Neuronal stem cell (in vitro differentiated cells): ENCODE data around the gene ATP5ME.
A peak's percentile ranks its signal among the peaks of the same experiment; 100 is the strongest.
"Not testable (repeated sequence)": the region's sequence is repeated elsewhere in the genome, so short reads cannot be mapped to it uniquely, and the experiment has no call there.

Source experiments
- DNase-seq: peaks from one replicate; pipeline ENCODE4 v3.0.0-alpha.2; 2013; ENCODE audit warnings: low spot score
- H2AFZ ChIP-seq: one replicate; pipeline ENCODE4 v1.6.1; 2013; ENCODE audit warnings: mild to moderate bottlenecking, low read length, inconsistent platforms
- H2AK5ac ChIP-seq: 2 replicates; pipeline ENCODE4 v1.6.1; 2013; ENCODE audit warnings: low read depth, mild to moderate bottlenecking, inconsistent platforms, low read length, moderate library complexity, mixed read lengths
- H2BK120ac ChIP-seq: 2 replicates; pipeline ENCODE4 v1.6.1; 2013; ENCODE audit warnings: low read depth, mild to moderate bottlenecking, inconsistent platforms, low read length, moderate library complexity, mixed read lengths
- H2BK12ac ChIP-seq: one replicate; pipeline ENCODE4 v1.6.1; 2013; ENCODE audit warnings: low read length, inconsistent platforms
- H2BK15ac ChIP-seq: 2 replicates; pipeline ENCODE4 v1.6.1; 2013; ENCODE audit warnings: mild to moderate bottlenecking, low read length, inconsistent platforms, mixed read lengths
- H2BK5ac ChIP-seq: one replicate; pipeline ENCODE4 v1.6.1; 2013; ENCODE audit warnings: inconsistent platforms, mild to moderate bottlenecking, low read length, moderate library complexity
- H3K14ac ChIP-seq: one replicate; pipeline ENCODE4 v1.6.1; 2013; ENCODE audit warnings: low read length, inconsistent platforms
- H3K18ac ChIP-seq: 2 replicates; pipeline ENCODE4 v1.6.1; 2013; ENCODE audit warnings: low read length, inconsistent platforms
- H3K23ac ChIP-seq: 2 replicates; pipeline ENCODE4 v1.6.1; 2013; ENCODE audit warnings: low read depth, mild to moderate bottlenecking, mixed read lengths, low read length, inconsistent platforms; ENCODE audit not compliant: poor library complexity
- H3K27ac ChIP-seq: replicated peaks from 3 replicates; pipeline ENCODE4 v1.5.1; 2013; ENCODE audit warnings: low read length, inconsistent platforms
- H3K27me3 ChIP-seq, 3 experiments: 2 replicates each; pipeline ENCODE4 v1.6.1; 2013; ENCODE audit warnings: low read length in 3 of 3, mild to moderate bottlenecking in 2 of 3, inconsistent platforms in 1 of 3, low read depth in 1 of 3, mixed read lengths in 1 of 3, moderate library complexity in 1 of 3; ENCODE audit not compliant: control insufficient read depth in 3 of 3, insufficient read depth in 3 of 3
- H3K36me3 ChIP-seq, 2 donors: replicated peaks in 1 of 2; 2 replicates each; pipeline ENCODE4 v1.6.1; 2013; ENCODE audit warnings: low read length in 2 of 2; ENCODE audit not compliant: control insufficient read depth in 2 of 2, insufficient read depth in 2 of 2
- H3K4ac ChIP-seq: 2 replicates; pipeline ENCODE4 v1.6.1; 2013; ENCODE audit warnings: inconsistent platforms, mild to moderate bottlenecking, low read length, moderate library complexity
- H3K4me1 ChIP-seq, 2 donors: 1 replicate in 1 of 2; 2 replicates in 1 of 2; pipeline ENCODE4 v1.6.1; 2013; ENCODE audit warnings: low read length in 2 of 2, low read depth in 1 of 2; ENCODE audit not compliant: control insufficient read depth in 2 of 2, insufficient read depth in 1 of 2
- H3K4me2 ChIP-seq: one replicate; pipeline ENCODE4 v1.6.1; 2013; ENCODE audit warnings: mild to moderate bottlenecking, low read length, inconsistent platforms; ENCODE audit not compliant: insufficient read depth, poor library complexity, severe bottlenecking
- H3K4me3 ChIP-seq, 2 donors: 2 replicates each; pipeline ENCODE4 v1.5.1; 2013; ENCODE audit warnings: low read length in 2 of 2, mild to moderate bottlenecking in 2 of 2, inconsistent platforms in 1 of 2, moderate library complexity in 1 of 2
- H3K79me1 ChIP-seq: one replicate; pipeline ENCODE4 v1.6.1; 2013; ENCODE audit warnings: low read depth, mild to moderate bottlenecking, inconsistent platforms, low read length, moderate library complexity
- H3K9ac ChIP-seq: one replicate; pipeline ENCODE4 v1.6.1; 2013; ENCODE audit warnings: mild to moderate bottlenecking, low read depth, low read length, inconsistent platforms; ENCODE audit not compliant: poor library complexity
- H3K9me3 ChIP-seq, 2 donors: replicated peaks in 1 of 2; 2 replicates each; pipeline versions ENCODE3 to v1.6.1; 2013; ENCODE audit warnings: low read length in 2 of 2, mild to moderate bottlenecking in 2 of 2, inconsistent platforms in 1 of 2, low read depth in 1 of 2, mixed read lengths in 1 of 2, moderate library complexity in 1 of 2; ENCODE audit not compliant: control insufficient read depth in 2 of 2, insufficient read depth in 1 of 2
- H4K8ac ChIP-seq: one replicate; pipeline ENCODE4 v1.6.1; 2013; ENCODE audit warnings: low read depth, mild to moderate bottlenecking, inconsistent platforms, low read length, moderate library complexity
- H4K91ac ChIP-seq: one replicate; pipeline ENCODE4 v1.6.1; 2013; ENCODE audit warnings: low read length, low read depth, mild to moderate bottlenecking, inconsistent platforms; ENCODE audit not compliant: poor library complexity
- WGBS, 2 donors: extraction: QIAGEN DNeasy Blood & Tissue Kit; methylation state at CpG; one replicate each; pipeline ENCODE4 v1.1.7; 2013; ENCODE audit warnings: missing lambda C conversion rate in 2 of 2, mixed read lengths in 1 of 2; ENCODE audit not compliant: insufficient read length in 2 of 2, insufficient replicate concordance in 1 of 2; ENCODE audit errors: extremely low coverage in 2 of 2; 5-methylcytosine and 5-hydroxymethylcytosine counted together

Gene ATP5ME

GRCh38 chr4:635851-636627, 38.0 kb downstream of the ATP5ME start:
- H3K18ac ChIP-seq: peak overlapping the region; percentile 38
- no CpG with 5 or more reads among the region's 22 CpGs for WGBS, 2 donors
- H3K79me1 ChIP-seq: peaks cover 2% of the 10 kb centered on the region
- H2BK15ac ChIP-seq: peak overlapping the region; percentile 11
- no peak overlapping the region for H2AFZ ChIP-seq
- no peak overlapping the region for H4K8ac ChIP-seq
- no peak overlapping the region for H2BK12ac ChIP-seq
- H3K36me3 ChIP-seq: no peaks in the 10 kb centered on the region
- H3K14ac ChIP-seq: peak overlapping the region; percentile 82
- peaks cover 6 to 11% of the 10 kb centered on the region in 2 donors for H3K9me3 ChIP-seq
- DNase-seq: no peak
- peak overlapping the region; percentile 30 for H4K91ac ChIP-seq
- no peak overlapping the region for H3K4me2 ChIP-seq
- no peak overlapping the region for H2BK120ac ChIP-seq
- H3K4me1 ChIP-seq: peaks cover 0 to 3% of the 10 kb centered on the region in 2 donors
- H3K9ac ChIP-seq: peak overlapping the region; percentile 84
- no peak overlapping the region for H3K4ac ChIP-seq
- H3K27ac ChIP-seq: no peak overlapping the region
- H3K27me3 ChIP-seq: peaks cover 0 to 4% (median 0%) of the 10 kb centered on the region in 3 experiments
- H3K23ac ChIP-seq: peak overlapping the region; percentile 85
- no peak overlapping the region for H2BK5ac ChIP-seq
- peak overlapping the region; percentile 88 for H2AK5ac ChIP-seq
- no peak overlapping the region for H3K4me3 ChIP-seq

DNA sequence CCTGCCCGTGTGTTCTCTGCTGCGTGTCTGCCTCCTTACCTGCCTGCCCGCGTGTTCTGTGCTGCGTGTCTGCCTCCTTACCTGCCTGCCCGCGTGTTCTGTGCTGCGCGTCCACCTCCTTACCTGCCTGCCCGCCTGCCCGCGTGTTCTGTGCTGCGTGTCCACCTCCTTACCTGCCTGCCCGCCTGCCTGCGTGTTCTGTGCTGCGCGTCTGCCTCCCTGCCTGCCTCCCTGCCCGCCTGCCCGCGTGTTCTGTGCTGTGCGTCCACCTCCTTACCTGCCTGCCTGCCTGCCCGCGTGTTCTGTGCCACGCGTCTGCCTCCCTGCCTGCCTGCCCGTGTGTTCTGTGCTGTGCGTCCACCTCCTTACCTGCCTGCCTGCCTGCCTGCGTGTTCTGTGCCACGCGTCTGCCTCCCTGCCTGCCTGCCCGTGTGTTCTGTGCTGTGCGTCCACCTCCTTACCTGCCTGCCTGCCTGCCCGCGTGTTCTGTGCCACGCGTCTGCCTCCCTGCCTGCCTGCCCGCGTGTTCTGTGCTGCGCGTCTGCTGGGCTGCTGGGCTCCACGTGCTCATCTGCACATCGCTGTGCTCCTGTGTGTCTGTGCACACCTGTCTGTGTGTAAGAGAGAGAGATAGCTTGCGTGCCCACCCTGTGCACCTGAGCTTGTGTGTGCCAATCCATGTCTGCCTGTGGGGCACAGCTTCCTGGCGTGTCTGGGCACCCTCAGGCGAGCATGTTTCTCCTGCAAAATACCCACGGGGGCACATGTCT, 38.8 kb downstream of the ATP5ME start:
- not testable (repeated sequence) for H4K91ac ChIP-seq, H3K18ac ChIP-seq, DNase-seq, H2AFZ ChIP-seq, H3K36me3 ChIP-seq, H3K4me1 ChIP-seq, H3K4me2 ChIP-seq, H3K4me3 ChIP-seq, H3K4ac ChIP-seq, H2AK5ac ChIP-seq, H2BK5ac ChIP-seq, H3K27me3 ChIP-seq, H3K27ac ChIP-seq, H3K79me1 ChIP-seq, H2BK120ac ChIP-seq, H2BK15ac ChIP-seq
- Histone ChIP-seq H4K8ac (peak overlapping the region; percentile 43), H3K9me3 (peaks cover 4 to 11% of the 10 kb centered on the region in 2 donors), H2BK12ac (peak overlapping the region; percentile 22), H3K14ac (peak overlapping the region; percentile 56), H3K23ac (peak overlapping the region; percentile 65), H3K9ac (peak overlapping the region; percentile 44)
- WGBS, 2 donors: no CpG with 5 or more reads among the region's 46 CpGs

DNA sequence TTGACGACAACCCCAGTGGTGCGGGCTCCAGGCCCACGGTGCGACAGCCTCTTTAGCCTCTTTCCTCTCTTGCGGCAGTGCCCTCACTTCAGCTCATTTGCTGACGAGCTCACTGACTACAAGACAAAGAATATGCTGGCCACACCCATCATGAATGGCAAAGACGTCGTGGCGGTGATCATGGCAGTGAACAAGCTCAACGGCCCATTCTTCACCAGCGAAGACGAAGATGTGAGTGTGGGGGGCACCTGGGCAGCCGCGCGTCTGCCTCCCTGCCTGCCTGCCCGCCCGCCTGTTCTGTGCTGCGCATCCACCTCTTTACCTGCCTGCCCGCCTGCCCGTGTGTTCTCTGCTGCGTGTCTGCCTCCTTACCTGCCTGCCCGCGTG, 39.5 kb downstream of the ATP5ME start:
- no peak overlapping the region for H3K27ac ChIP-seq
- H2BK12ac ChIP-seq: no peak overlapping the region
- peak overlapping the region; percentile 38 for H3K18ac ChIP-seq
- no peak overlapping the region for H3K14ac ChIP-seq
- peak overlapping the region; percentile 73 for H3K23ac ChIP-seq
- no CpG with 5 or more reads among the region's 23 CpGs for WGBS, 2 donors
- peak overlapping the region; percentile 60 for H3K9ac ChIP-seq
- H2AFZ ChIP-seq: no peak overlapping the region
- no peak overlapping the region for H4K8ac ChIP-seq
- no peaks in the 10 kb centered on the region for H3K36me3 ChIP-seq
- peaks cover 2% of the 10 kb centered on the region for H3K79me1 ChIP-seq
- peaks cover 0 to 8% (median 0%) of the 10 kb centered on the region in 3 experiments for H3K27me3 ChIP-seq
- no peak overlapping the region for H2BK15ac ChIP-seq
- no peak overlapping the region for H2BK5ac ChIP-seq
- no peak overlapping the region for H3K4me3 ChIP-seq
- no peak for DNase-seq
- peaks cover 4 to 11% of the 10 kb centered on the region in 2 donors for H3K9me3 ChIP-seq
- no peak overlapping the region for H4K91ac ChIP-seq
- H3K4me1 ChIP-seq: peaks cover 0 to 3% of the 10 kb centered on the region in 2 donors
- H3K4ac ChIP-seq: no peak overlapping the region
- H2BK120ac ChIP-seq: no peak overlapping the region
- no peak overlapping the region for H3K4me2 ChIP-seq
- no peak overlapping the region for H2AK5ac ChIP-seq
